Loucy (cell line): ENCODE measurements around the gene B4GALT1.

Source experiments
- CTCF ChIP-seq: fragments of 200-600 bp; sonication (generic); conservative IDR thresholded peaks from 2 replicates; pipeline ENCODE4 v1.5.1; 2014; ENCODE audit warnings: mild to moderate bottlenecking, antibody characterized with exemption, low read length
- EZH2phosphoT487 ChIP-seq: fragments of 200-600 bp; IDR thresholded peaks from 2 replicates; pipeline ENCODE4 v1.6.1; 2018; ENCODE audit warnings: antibody characterized with exemption, mild to moderate bottlenecking, moderate library complexity, borderline replicate concordance

GRCh38 chr9:33106827-33107621 is 60.1 kb downstream of the B4GALT1 start:
- TF ChIP-seq CTCF: no peak
- TF ChIP-seq EZH2phosphoT487: no peak
